Measurements from ENCODE around the gene HAAO.

HAAO gene

DNA sequence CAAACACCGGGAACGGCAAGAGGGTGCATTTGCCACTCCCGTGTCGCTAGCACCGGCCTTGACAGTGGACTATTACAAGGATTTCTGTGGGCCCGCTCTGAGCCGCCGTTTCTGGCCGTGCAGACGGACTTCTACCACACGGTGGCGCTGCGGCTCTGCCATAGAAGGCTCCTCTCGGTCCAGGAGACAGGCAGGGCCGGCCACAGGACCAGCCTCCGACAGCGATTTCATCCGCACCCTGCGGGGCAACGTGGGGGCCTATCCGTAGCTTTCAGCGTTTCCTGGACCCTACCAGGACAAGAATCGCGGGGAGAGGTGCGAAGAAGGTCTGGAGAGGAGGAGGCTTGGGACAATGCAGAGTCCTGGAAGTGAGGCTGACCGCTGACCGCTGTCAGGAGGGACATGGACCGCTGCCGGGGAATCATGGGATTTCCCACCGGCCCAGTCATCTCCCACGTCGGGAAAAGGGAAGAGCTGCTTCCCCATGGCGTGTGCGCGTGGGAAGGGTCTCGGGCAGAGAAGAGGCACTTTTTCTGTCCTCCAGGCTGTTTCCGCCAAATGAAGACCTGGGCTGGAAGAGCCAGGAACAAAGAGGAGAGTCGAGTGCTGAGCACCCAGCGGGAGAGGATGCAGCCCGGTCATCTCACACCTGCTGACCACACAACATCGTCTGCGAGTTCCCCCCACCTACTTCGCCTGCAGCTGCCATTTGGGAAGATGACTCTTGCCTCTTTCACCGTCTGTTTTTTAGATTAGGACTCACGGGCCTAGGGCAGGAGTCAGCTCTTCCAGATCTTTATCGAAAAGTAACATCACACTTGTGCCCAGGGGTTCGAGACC lies 35.5 kb upstream of the HAAO start:
- H3K36me3 Mint-ChIP-seq: peaks cover 3% of the 10 kb centered on the region
- H3K4me3 Mint-ChIP-seq: peak overlapping the region; percentile 74
- H3K9me3 Mint-ChIP-seq (ENCODE audit: low read depth): no peaks in the 10 kb centered on the region
- H3K27ac Mint-ChIP-seq: no peak overlapping the region
- H3K4me1 Mint-ChIP-seq (ENCODE audit: low read depth): peaks cover 13% of the 10 kb centered on the region
- peaks cover 2% of the 10 kb centered on the region for H3K27me3 Mint-ChIP-seq

DNA sequence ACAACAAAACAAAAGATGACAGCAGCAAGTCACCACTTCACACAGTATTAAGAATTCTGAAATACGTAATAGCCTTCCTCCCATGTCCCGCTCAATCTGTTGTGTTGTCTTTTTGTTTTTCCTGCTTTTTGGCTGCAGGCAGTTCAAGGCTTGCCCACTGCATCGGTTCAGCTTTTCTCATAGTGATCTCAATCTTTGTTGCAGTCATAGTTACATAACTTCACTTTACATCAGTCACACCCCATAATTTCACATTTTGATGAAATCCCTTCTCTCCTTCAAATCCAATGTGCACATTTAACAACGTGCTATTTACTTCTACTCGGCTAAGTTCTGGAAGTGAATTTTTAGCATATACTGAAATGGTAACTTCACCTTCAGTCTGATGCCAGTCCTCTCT lies 33.8 kb upstream of the HAAO start:
- no peak overlapping the region for H3K27ac Mint-ChIP-seq
- no peaks in the 10 kb centered on the region for H3K36me3 Mint-ChIP-seq
- peaks cover 2% of the 10 kb centered on the region for H3K27me3 Mint-ChIP-seq
- H3K4me3 Mint-ChIP-seq: no peak overlapping the region
- no peaks in the 10 kb centered on the region for H3K9me3 Mint-ChIP-seq (ENCODE audit: low read depth)
- peaks cover 13% of the 10 kb centered on the region for H3K4me1 Mint-ChIP-seq (ENCODE audit: low read depth)

DNA sequence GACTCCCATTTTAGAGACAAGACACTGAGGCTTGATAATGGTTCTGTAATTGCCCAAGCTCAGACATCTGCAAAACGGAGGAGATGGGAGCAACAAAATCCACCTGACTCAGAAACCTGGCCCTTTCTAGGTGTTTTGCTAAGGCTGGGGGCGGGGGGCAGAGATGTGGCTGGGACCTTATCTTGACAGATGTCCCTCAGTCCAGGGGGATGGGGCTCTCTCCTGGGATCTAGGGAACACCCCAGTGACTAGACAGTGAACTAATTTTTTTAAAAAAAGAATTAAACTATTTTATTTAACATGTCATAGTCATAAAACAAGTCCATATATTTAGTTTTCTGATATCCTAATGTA lies 32.0 kb upstream of the HAAO start:
- H3K36me3 Mint-ChIP-seq: no peaks in the 10 kb centered on the region
- peaks cover 2% of the 10 kb centered on the region for H3K27me3 Mint-ChIP-seq
- peaks cover 13% of the 10 kb centered on the region for H3K4me1 Mint-ChIP-seq (ENCODE audit: low read depth)
- H3K27ac Mint-ChIP-seq: no peak overlapping the region
- no peaks in the 10 kb centered on the region for H3K9me3 Mint-ChIP-seq (ENCODE audit: low read depth)
- no peak overlapping the region for H3K4me3 Mint-ChIP-seq

DNA sequence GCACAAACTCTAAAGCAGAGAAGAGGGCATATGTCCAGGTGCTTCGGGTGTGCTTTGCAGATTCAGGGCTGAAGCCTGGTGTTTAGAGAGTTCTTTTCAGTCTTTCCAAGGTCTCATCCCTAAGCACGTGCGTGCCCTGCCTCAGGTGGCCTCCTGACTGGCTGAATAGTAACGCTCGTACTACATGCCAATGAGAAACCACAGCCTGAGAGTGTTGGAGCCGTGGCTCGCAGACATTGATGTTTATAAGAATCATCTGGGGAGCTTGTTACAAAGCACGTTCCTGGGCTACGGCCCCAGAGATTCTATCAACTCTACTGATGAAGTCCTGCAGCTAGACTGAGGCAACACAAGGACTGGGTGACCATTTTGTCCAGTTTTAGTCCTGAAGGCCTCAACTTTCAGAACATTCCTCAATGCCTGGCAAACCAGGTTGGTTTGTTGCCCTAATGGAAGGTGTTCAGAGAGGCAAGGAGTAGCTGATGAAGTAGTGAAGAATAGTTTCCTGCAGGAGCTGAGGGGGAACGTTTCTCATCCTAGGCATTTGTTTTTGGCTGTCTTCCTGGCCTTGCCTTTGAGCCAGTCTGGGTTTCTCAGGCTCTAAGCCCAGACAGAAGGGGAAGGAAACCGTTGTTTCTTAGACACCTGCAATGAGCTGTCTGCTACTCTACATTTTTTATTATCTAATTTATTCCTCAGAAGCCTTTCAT lies 31.5 kb upstream of the HAAO start:
- Mint-ChIP-seq H3K27me3 (peaks cover 2% of the 10 kb centered on the region), H3K9me3 (ENCODE audit: low read depth) (no peaks in the 10 kb centered on the region), H3K36me3 (no peaks in the 10 kb centered on the region), H3K27ac (no peak overlapping the region), H3K4me3 (no peak overlapping the region), H3K4me1 (ENCODE audit: low read depth) (peaks cover 12% of the 10 kb centered on the region)

DNA sequence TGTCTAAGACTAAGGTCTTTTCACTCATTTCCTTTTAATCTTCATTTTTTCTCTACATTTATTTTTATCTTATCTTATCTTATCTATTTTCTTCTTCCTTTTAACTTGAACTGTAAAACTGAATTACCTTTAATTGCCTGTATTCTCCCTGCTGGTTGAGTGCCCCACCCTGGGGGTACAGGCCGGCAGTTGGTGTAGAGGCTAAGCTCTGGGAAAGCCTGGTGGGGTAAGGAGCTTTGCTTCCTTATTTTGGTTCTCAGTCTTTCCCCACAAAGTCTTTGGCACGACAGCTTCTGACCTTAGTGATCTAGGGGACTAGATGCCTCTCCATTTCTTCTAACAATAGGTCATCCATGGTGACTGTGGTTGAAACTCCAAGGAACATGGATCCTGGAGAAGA lies 26.8 kb upstream of the HAAO start:
- no peaks in the 10 kb centered on the region for H3K27me3 Mint-ChIP-seq
- no peaks in the 10 kb centered on the region for H3K36me3 Mint-ChIP-seq
- no peak overlapping the region for H3K4me3 Mint-ChIP-seq
- H3K4me1 Mint-ChIP-seq (ENCODE audit: low read depth): no peaks in the 10 kb centered on the region
- H3K27ac Mint-ChIP-seq: no peak overlapping the region
- H3K9me3 Mint-ChIP-seq (ENCODE audit: low read depth): no peaks in the 10 kb centered on the region

DNA sequence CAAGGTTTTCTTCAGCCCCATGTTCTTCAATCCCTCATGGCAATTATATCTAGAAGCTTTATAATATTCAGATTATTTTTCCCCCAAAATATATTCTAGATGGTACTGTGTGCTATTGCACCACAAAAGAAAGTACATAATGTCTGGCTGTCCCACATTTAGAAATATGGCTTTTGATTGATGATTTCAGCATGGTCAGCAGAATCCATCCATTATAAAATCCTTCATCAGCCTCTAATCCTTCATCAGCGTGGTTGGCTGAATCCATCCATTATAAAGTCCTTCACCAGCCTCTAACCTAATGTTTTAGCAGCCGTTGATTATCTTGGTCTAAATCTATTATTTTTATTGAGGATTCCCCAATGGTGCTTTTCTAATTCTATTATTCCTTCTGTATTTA lies 23.3 kb upstream of the HAAO start:
- Mint-ChIP-seq H3K27me3 (no peaks in the 10 kb centered on the region), H3K4me1 (ENCODE audit: low read depth) (peaks cover 12% of the 10 kb centered on the region), H3K27ac (no peak overlapping the region), H3K4me3 (no peak overlapping the region), H3K9me3 (ENCODE audit: low read depth) (no peaks in the 10 kb centered on the region), H3K36me3 (no peaks in the 10 kb centered on the region)

DNA sequence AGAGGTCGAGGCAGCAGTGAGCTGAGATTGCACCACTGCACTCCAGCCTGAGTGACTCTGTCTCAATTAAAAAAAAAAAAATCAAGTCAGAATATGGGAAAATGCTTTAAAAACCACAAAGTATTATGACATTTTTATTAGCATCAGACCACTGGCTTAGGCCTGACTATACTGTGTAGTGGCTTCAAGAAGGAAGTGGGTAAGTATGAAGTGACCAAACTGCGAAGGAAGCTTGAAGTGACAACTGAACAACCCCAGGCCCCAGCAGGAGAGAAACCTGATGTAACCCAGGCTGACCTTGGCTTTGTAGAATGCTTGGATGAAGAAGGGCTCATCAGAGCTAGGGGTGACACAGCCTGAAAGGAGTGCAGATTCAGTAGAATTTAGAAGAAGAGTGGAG lies 21.4 kb upstream of the HAAO start:
- Mint-ChIP-seq H3K36me3 (no peaks in the 10 kb centered on the region), H3K4me1 (ENCODE audit: low read depth) (peaks cover 22% of the 10 kb centered on the region), H3K27me3 (no peaks in the 10 kb centered on the region), H3K4me3 (no peak overlapping the region), H3K9me3 (ENCODE audit: low read depth) (no peaks in the 10 kb centered on the region), H3K27ac (peak overlapping the region; percentile 64)

DNA sequence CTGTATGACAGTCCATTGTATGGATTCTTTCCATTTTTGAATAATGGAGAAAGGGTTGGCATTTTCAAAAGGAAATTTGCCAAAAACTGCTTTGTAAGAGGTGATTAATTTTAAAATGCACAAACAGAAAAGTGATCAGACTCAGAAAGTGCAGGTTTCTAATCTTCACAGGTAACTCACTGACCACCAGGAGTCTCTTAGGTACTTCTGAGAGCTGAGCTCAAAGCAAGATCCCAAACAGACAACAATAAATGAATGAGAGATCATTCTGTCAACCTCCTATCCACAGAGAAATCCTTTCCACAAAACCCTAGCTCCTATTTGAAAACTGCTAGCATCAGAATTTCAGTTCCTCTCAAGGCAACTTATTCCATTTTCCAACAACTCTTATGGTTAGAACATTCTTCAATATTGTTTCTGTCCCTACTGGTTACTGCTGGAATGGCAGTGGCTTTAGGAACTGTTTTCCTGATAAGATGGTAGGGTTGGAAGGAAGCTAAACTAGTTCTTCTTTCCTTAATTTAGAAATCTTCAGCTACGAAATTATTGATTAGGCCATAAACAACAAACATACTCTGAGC lies 20.6 kb upstream of the HAAO start:
- H3K4me3 Mint-ChIP-seq: peak overlapping the region; percentile 74
- no peaks in the 10 kb centered on the region for H3K36me3 Mint-ChIP-seq
- no peaks in the 10 kb centered on the region for H3K27me3 Mint-ChIP-seq
- peaks cover 24% of the 10 kb centered on the region for H3K4me1 Mint-ChIP-seq (ENCODE audit: low read depth)
- no peaks in the 10 kb centered on the region for H3K9me3 Mint-ChIP-seq (ENCODE audit: low read depth)
- H3K27ac Mint-ChIP-seq: peak overlapping the region; percentile 68

DNA sequence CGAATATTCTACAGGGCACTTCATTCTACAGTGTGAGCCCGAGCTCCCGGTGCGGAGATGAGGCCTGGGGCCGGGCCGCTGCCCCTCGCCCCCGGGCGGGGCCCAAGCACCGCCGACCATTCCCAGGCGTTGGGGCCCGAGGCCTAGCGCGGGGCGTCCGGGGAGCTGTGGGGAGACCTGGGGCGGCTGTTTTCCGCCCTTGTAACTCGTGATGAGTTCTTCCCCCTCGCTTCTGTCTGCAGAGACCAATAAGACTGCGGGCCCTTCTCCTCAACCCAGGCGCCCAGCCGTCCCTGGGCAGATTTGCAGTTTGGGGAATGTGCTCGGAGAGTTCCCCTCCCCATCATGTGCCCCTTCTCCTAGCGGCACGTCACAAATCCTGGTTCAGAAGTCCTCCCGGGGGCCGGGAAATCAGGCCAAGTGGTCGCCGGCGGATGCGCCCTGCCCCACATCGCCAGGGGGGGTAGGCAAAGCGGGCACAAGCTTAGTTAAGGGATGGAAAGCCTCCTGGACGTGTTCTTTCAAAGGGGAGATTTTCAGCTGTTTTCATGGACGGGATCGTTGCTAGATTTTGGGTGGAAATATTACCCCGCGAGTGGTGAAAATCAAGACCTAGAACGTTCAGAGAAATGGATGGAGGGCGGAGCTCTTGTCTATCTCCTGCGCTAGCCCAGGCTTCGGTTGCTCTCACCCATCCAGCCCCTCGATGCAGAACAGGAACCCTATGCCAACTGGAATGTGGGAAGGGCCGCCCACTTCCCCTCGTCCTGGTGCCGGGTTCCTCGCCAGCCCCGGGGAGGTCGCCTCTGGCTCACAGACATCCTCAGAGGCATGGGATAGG lies 18.8 kb upstream of the HAAO start:
- no peaks in the 10 kb centered on the region for H3K9me3 Mint-ChIP-seq (ENCODE audit: low read depth)
- H3K27me3 Mint-ChIP-seq: no peaks in the 10 kb centered on the region
- peak overlapping the region; percentile 99 for H3K27ac Mint-ChIP-seq
- no peaks in the 10 kb centered on the region for H3K36me3 Mint-ChIP-seq
- peak overlapping the region; percentile 96 for H3K4me3 Mint-ChIP-seq
- peaks cover 24% of the 10 kb centered on the region for H3K4me1 Mint-ChIP-seq (ENCODE audit: low read depth)

DNA sequence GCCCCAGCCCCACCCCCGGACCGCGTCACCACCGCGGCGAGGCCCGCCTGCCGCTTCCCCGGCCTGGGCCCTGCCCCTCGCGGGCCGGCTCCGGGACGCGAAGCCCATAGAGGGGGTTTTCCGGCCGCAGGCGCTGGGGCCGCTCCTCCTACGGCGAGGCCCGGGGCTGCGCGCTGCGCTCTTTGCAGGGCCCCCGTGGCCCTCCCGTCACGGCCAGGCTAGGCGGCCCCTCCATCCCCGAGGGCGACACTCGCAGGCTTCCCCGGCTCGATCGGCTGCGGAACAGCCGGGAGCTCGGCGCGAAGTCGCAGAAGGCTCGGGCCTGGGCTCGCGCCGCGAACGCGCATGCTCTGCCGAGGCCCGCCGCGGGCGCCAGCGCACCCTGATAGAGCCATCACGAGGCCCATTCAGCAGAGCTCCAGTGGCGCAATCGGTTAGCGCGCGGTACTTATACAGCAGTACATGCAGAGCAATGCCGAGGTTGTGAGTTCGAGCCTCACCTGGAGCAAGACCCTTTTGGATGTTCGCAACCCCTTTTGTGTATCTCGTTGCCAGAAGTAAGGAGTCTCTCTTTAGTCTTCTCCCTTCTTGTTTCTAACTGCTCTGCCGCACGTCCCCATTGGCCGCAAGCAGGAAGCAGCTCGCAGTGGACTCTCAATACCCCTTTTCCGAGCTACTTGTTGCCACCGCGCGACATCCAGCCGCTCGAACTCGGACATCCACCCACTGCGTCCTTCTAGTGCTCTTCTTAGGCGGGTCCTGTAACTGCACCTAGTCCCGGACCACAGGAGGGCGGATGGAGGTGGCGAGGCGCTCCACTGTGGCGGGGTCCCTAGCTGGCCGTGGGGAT lies 18.0 kb upstream of the HAAO start:
- Mint-ChIP-seq H3K27me3 (no peaks in the 10 kb centered on the region), H3K9me3 (ENCODE audit: low read depth) (no peaks in the 10 kb centered on the region), H3K4me3 (peak overlapping the region; percentile 96), H3K4me1 (ENCODE audit: low read depth) (peaks cover 24% of the 10 kb centered on the region), H3K27ac (peak overlapping the region; percentile 99), H3K36me3 (no peaks in the 10 kb centered on the region)

DNA sequence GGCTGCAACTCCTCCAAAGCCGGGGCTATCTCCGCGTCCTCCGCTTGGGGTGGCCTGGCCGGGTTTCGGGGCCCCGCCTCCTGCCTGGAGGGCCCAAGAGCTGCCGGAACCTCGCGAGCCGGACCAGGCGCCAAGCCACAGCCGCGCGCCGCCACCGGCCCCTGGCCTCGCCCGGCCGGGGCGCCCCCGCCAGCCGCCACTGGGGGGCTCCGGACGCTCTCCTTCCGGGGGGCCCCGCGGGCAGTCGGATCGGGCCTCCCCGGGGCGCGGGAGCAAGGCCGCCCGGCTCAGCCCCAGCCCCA lies 17.4 kb upstream of the HAAO start:
- Mint-ChIP-seq H3K4me1 (ENCODE audit: low read depth) (peaks cover 24% of the 10 kb centered on the region), H3K27me3 (no peaks in the 10 kb centered on the region), H3K27ac (peak overlapping the region; percentile 90), H3K36me3 (no peaks in the 10 kb centered on the region), H3K9me3 (ENCODE audit: low read depth) (no peaks in the 10 kb centered on the region), H3K4me3 (peak overlapping the region; percentile 78)

DNA sequence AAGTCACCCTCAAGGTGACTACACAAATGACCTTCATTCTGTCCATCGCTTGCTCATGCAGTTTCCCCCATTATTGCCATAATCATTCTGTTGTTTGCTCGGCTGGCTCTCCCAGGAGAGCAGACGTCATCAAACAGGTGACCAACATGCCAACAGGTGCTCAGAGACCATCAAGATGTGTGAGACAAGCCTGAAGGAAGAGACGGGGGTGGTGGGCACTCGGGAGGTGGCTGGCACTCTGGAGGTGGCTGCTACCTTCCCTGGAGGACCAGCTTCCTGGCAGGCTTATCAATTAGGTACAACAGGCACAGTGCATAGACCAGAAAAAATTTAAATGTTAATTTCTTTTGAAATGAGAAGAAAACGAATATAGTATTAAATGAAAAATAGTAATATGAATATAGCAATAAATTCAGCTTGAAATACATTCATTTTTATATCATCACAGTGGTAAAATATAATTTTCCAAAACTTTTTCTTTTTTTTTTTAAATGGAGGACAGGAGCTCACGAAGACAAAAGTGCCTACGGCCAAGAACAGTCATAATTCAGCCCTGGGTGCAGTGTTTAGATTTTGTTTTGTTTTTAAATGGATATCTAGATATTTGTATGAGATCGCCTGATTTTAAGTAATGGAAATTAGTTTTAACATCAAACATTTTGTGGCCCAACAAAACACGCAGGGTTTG lies 16.9 kb upstream of the HAAO start:
- peaks cover 24% of the 10 kb centered on the region for H3K4me1 Mint-ChIP-seq (ENCODE audit: low read depth)
- peak overlapping the region; percentile 90 for H3K27ac Mint-ChIP-seq
- peak overlapping the region; percentile 78 for H3K4me3 Mint-ChIP-seq
- H3K36me3 Mint-ChIP-seq: no peaks in the 10 kb centered on the region
- H3K9me3 Mint-ChIP-seq (ENCODE audit: low read depth): no peaks in the 10 kb centered on the region
- H3K27me3 Mint-ChIP-seq: no peaks in the 10 kb centered on the region

DNA sequence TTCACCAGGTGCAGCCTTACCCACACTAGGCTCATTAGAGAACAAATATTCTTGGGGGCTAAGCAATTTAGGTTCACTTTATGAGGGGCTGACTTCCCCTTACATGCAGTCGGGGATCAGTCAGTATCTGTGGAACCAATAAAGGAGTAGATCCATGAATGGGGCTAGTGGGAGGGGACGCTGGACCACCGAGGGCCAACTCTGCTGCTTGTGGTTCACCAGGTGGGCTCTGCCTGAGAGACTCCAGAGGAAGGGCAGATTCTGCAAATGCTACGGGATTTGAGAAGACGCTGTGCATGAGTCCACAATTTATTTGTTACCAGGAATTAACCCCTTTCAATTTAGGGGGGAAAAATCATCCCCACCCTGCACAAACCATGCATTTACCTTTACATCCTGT lies 15.9 kb upstream of the HAAO start:
- H3K9me3 Mint-ChIP-seq (ENCODE audit: low read depth): no peaks in the 10 kb centered on the region
- H3K27ac Mint-ChIP-seq: no peak overlapping the region
- peak overlapping the region; percentile 13 for H3K4me3 Mint-ChIP-seq

DNA sequence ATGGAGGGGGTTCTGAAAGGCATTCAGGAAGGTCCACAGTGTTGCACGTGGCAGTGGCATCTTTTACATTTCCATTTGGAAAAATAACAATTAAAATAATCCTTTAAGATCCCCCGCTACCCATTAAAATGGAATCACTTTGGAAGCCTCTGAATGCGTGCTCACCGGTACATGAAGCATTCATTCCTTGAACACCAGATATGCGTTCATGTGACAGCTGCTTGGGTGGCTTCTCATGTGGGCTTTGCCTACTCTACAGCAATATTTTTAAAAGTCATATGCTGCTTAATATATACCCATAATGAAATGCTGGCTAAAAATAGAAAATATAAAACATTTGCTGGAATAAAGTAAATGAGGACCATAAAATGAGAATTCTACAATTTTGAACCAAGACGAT lies 14.4 kb upstream of the HAAO start:
- Mint-ChIP-seq H3K4me1 (ENCODE audit: low read depth) (peaks cover 17% of the 10 kb centered on the region), H3K27ac (no peak overlapping the region), H3K36me3 (no peaks in the 10 kb centered on the region), H3K27me3 (no peaks in the 10 kb centered on the region), H3K9me3 (ENCODE audit: low read depth) (no peaks in the 10 kb centered on the region), H3K4me3 (no peak overlapping the region)

More for the DNA sequence above, 15.9 kb upstream of the HAAO start:
- peaks cover 24% of the 10 kb centered on the region for H3K4me1 Mint-ChIP-seq (ENCODE audit: low read depth)
- no peaks in the 10 kb centered on the region for H3K36me3 Mint-ChIP-seq
- no peaks in the 10 kb centered on the region for H3K27me3 Mint-ChIP-seq

All from activated naive CD8-positive, alpha-beta T cell (primary cell).